ENCODE data around the gene PHLDB2. TPM values are rescaled to one million over a fixed set of nuclear protein-coding genes. Genes with fewer than 3 reads are reported as not detected.

PHLDB2 gene
- total RNA-seq, 1 experiment from 2014 or later, result 13.2 TPM

DNA sequence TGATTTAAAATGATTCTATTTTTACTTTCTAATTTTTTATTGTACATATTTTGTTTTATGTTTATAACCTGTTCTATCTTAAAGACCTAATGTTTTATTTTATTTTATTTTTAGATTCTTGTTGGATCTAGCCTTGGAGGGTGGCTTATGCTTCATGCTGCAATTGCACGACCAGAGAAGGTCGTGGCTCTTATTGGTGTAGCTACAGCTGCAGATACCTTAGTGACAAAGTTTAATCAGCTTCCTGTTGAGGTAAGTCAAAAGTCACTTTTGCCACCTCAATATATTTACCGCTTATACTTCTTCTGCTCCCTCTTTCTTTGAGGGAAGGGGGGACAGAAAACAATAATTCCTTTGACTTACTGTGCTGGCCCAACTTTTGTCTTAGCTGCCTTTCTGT, 127.7 kb downstream of the PHLDB2 start:
- Histone ChIP-seq H3K79me2 (ENCODE audit: insufficient read depth, low read length) (no peaks in the 10 kb centered on the region), H2BK20ac (ENCODE audit: low read depth, low read length, poor library complexity, severe bottlenecking) (no peak overlapping the region), H4K8ac (replicated peaks; ENCODE audit: insufficient read length, low read depth, low read length) (no peak overlapping the region), H3K23ac (ENCODE audit: insufficient read length, low read depth, low read length) (no peak overlapping the region), H4K5ac (ENCODE audit: insufficient read length, low read depth, low read length) (no peak overlapping the region), H3K27ac (ENCODE audit: insufficient read length, low read depth, low read length) (no peak overlapping the region), H3K9me3 (ENCODE audit: control insufficient read depth, low read depth, low read length) (no peaks in the 10 kb centered on the region), H3K56ac (ENCODE audit: insufficient read length, low read depth, low read length) (no peak overlapping the region), H2BK5ac (ENCODE audit: insufficient read length, low read length) (no peak overlapping the region), H3K4me2 (ENCODE audit: insufficient read depth, insufficient read length, low read length) (no peak overlapping the region), H3T11ph (ENCODE audit: low read length) (no peak overlapping the region), H2BK15ac (ENCODE audit: low read depth, low read length) (no peak overlapping the region), H2BK12ac (ENCODE audit: insufficient read length, low read depth, low read length) (no peak overlapping the region), H2AFZ (ENCODE audit: low read length) (no peak overlapping the region), H3K79me1 (ENCODE audit: insufficient read depth, low read depth, low read length, poor library complexity, severe bottlenecking) (no peaks in the 10 kb centered on the region), H3K23me2 (ENCODE audit: insufficient read length, low read depth, low read length, poor library complexity, severe bottlenecking) (no peaks in the 10 kb centered on the region), H2BK120ac (ENCODE audit: low read depth, low read length, poor library complexity, severe bottlenecking) (no peak overlapping the region), H3K14ac (ENCODE audit: insufficient read depth, low read length) (no peak overlapping the region), H2AK5ac (ENCODE audit: insufficient read length, low read length) (no peak overlapping the region), H3K27me3 (ENCODE audit: insufficient read depth, low read length) (no peaks in the 10 kb centered on the region), H3K9ac (ENCODE audit: extremely low read depth, insufficient read length, low read length) (no peak overlapping the region), H3K4ac (ENCODE audit: low read depth, low read length) (no peak overlapping the region), H4K91ac (ENCODE audit: insufficient read length, low read depth, low read length) (no peak overlapping the region), H3K4me1 (ENCODE audit: insufficient read depth, low read length) (no peaks in the 10 kb centered on the region), H3K18ac (ENCODE audit: insufficient read length, low read depth, low read length) (no peak overlapping the region), H4K20me1 (ENCODE audit: control insufficient read depth, insufficient read depth, insufficient read length) (no peaks in the 10 kb centered on the region)
- WGBS (ENCODE audit: extremely low coverage, insufficient read length, low lambda C conversion rate), result no CpG with 5 or more reads among the region's 3 CpGs
- H3K4me3 Mint-ChIP-seq, result no peak overlapping the region
- no peak for DNase-seq
- no peaks in the 10 kb centered on the region for H3K9me3 Mint-ChIP-seq
- TF ChIP-seq, protein P1, sequence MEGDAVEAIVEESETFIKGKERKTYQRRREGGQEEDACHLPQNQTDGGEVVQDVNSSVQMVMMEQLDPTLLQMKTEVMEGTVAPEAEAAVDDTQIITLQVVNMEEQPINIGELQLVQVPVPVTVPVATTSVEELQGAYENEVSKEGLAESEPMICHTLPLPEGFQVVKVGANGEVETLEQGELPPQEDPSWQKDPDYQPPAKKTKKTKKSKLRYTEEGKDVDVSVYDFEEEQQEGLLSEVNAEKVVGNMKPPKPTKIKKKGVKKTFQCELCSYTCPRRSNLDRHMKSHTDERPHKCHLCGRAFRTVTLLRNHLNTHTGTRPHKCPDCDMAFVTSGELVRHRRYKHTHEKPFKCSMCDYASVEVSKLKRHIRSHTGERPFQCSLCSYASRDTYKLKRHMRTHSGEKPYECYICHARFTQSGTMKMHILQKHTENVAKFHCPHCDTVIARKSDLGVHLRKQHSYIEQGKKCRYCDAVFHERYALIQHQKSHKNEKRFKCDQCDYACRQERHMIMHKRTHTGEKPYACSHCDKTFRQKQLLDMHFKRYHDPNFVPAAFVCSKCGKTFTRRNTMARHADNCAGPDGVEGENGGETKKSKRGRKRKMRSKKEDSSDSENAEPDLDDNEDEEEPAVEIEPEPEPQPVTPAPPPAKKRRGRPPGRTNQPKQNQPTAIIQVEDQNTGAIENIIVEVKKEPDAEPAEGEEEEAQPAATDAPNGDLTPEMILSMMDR (conservative IDR thresholded peaks at IDR 0.05), result no peak
- peaks cover 9 to 30% (median 30%) of the 10 kb centered on the region in 3 experiments; a peak in 6 of 7 replicates for H3K36me3 Mint-ChIP-seq (ENCODE audit: insufficient read depth in 1 of 3, low read depth in 3 of 3)
- H3K27ac Mint-ChIP-seq, result no peak overlapping the region
- H3K27me3 Mint-ChIP-seq (ENCODE audit: low read depth), result no peaks in the 10 kb centered on the region
- no peaks in the 10 kb centered on the region for H3K4me1 Mint-ChIP-seq

Measured in H9 (cell line).